ENCODE measurements around the gene SFMBT1.
"Not testable (repeated sequence)": the region's sequence is repeated elsewhere in the genome, so short reads cannot be mapped to it uniquely, and the experiment has no call there.

DNA sequence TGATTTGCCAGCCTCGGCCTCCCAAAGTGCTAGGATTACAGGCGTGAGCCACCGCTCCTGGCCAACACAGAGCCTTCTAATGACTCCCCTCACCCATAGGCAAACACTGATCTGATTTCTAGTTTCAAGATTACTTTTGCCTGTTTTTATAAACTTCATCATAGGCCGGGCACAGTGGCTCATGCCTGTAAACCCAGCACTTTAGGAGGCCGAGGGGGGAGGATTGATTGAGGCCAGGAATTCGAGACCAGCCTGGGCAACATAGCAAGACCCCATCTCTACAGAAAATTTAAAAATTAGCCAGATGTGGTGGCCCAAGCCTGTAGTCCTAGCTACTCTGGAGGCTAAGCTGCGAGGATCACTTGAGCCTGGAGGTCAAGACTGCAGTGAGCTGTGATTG lies 8.4 kb upstream of the SFMBT1 start:
- TF ChIP-seq, protein P1, sequence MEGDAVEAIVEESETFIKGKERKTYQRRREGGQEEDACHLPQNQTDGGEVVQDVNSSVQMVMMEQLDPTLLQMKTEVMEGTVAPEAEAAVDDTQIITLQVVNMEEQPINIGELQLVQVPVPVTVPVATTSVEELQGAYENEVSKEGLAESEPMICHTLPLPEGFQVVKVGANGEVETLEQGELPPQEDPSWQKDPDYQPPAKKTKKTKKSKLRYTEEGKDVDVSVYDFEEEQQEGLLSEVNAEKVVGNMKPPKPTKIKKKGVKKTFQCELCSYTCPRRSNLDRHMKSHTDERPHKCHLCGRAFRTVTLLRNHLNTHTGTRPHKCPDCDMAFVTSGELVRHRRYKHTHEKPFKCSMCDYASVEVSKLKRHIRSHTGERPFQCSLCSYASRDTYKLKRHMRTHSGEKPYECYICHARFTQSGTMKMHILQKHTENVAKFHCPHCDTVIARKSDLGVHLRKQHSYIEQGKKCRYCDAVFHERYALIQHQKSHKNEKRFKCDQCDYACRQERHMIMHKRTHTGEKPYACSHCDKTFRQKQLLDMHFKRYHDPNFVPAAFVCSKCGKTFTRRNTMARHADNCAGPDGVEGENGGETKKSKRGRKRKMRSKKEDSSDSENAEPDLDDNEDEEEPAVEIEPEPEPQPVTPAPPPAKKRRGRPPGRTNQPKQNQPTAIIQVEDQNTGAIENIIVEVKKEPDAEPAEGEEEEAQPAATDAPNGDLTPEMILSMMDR (IDR thresholded peaks at IDR 0.05 in 2 of 3, conservative IDR thresholded peaks at IDR 0.05 in 1 of 3; ENCODE audit: insufficient read depth in 2 of 3, low read depth in 1 of 3, low read length in 3 of 3): not testable (repeated sequence)
- not testable (repeated sequence) for TF ChIP-seq ETV1 (tag; conservative IDR thresholded peaks at IDR 0.05; ENCODE audit: low read depth); POLR2AphosphoS2 (IDR thresholded peaks at IDR 0.05; ENCODE audit: low read length); U2AF2 (optimal IDR thresholded peaks at IDR 0.05; ENCODE audit: low read depth, low read length); FOXK2 (conservative IDR thresholded peaks at IDR 0.05 in 1 of 2, IDR thresholded peaks at IDR 0.05 in 1 of 2; ENCODE audit: low read depth in 2 of 2); MTF1 (CRISPR knock-in tag; IDR thresholded peaks at IDR 0.05; ENCODE audit: borderline replicate concordance); LEF1 (IDR thresholded peaks at IDR 0.05); DMBX1 (CRISPR knock-in tag; IDR thresholded peaks at IDR 0.05; ENCODE audit: borderline replicate concordance); HIVEP1 (CRISPR knock-in tag; IDR thresholded peaks at IDR 0.05); GTF2B (IDR thresholded peaks at IDR 0.05; ENCODE audit: extremely low read depth, insufficient read length); ZNF384 (IDR thresholded peaks at IDR 0.05; ENCODE audit: low read depth, low read length); ZNF644 (tag; IDR thresholded peaks at IDR 0.05; ENCODE audit: low read depth)
- TF ChIP-seq, protein P2, sequence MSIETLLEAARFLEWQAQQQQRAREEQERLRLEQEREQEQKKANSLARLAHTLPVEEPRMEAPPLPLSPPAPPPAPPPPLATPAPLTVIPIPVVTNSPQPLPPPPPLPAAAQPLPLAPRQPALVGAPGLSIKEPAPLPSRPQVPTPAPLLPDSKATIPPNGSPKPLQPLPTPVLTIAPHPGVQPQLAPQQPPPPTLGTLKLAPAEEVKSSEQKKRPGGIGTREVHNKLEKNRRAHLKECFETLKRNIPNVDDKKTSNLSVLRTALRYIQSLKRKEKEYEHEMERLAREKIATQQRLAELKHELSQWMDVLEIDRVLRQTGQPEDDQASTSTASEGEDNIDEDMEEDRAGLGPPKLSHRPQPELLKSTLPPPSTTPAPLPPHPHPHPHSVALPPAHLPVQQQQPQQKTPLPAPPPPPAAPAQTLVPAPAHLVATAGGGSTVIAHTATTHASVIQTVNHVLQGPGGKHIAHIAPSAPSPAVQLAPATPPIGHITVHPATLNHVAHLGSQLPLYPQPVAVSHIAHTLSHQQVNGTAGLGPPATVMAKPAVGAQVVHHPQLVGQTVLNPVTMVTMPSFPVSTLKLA (conservative IDR thresholded peaks at IDR 0.05): not testable (repeated sequence)

Data from K562 (cell line).